HCT116 (cell line): ENCODE data around the gene SLC50A1. TPM values are rescaled to one million over a fixed set of nuclear protein-coding genes. Genes with fewer than 3 reads are reported as not detected.

Experiments
- ATAC-seq: fragments of 200-7000 bp; cut with Tn5 transposase; 2 replicates; pipeline ENCODE4 v1.9.1; 2020; ENCODE audit warnings: mild to moderate bottlenecking, moderate library complexity
- BruUV-seq: library from RNA; stranded (reverse); fragments of 400-500 nt; replicated peaks from 2 replicates; lab custom pipeline; 2021; lab: Mats Ljungman, UMichigan
- CTCF ChIA-PET: fragments of 300-600 bp; sonication (Branson Sonifier 250); formaldehyde crosslinking; loops from one replicate; lab custom pipeline; 2021; ENCODE audit warnings: antibody characterized with exemption; lab: Charles Lee
- POLR2A ChIA-PET: fragments of 300-600, 350-600 bp; sonication (Branson Sonifier 250); formaldehyde crosslinking; loops from one replicate; lab custom pipeline; 2021; ENCODE audit warnings: antibody characterized with exemption; lab: Charles Lee
- RAD21 ChIA-PET, 2 experiments: fragments of 300-600 bp; sonication (Branson Sonifier 250); formaldehyde crosslinking; loops; one replicate each; lab custom pipeline; 2023; ENCODE audit warnings: low total read pairs in 2 of 2; ENCODE audit not compliant: uncharacterized antibody in 2 of 2, unreplicated experiment in 2 of 2, low non-redundant PET in 1 of 2; lab: Charles Lee
- DNase-seq: peaks from one replicate; pipeline ENCODE4 v3.0.0-alpha.2; 2010; ENCODE audit warnings: low read depth, low spot score
- H2AFZ ChIP-seq: fragments of 200-600 bp; shearing (Covaris generic), sonication (generic); 2 replicates; pipeline ENCODE4 v1.6.1; 2017; ENCODE audit warnings: low read depth, mixed run types, mixed read lengths, antibody characterized with exemption, low read length; ENCODE audit not compliant: poor library complexity, severe bottlenecking
- H3K27ac ChIP-seq: 2 replicates; pipeline ENCODE4 v1.5.1; 2012; ENCODE audit warnings: low read depth, low read length
- H3K27me3 ChIP-seq: fragments of 200-600 bp; sonication (generic); 2 replicates; pipeline ENCODE4 v1.6.1; 2016; ENCODE audit warnings: mixed run types, low read length, mixed read lengths; ENCODE audit not compliant: insufficient read depth
- H3K36me3 ChIP-seq, 2 experiments: fragments of 200-500 bp in 1 of 2; fragments of 200-600 bp in 1 of 2; sonication (Bioruptor generic) in 1 of 2; sonication (generic) in 1 of 2; 2 replicates each; pipeline versions ENCODE4 v1.5.1 to v1.6.1; 2014 to 2016; ENCODE audit warnings: low read length in 2 of 2, inconsistent platforms in 1 of 2, mixed read lengths in 1 of 2, mixed run types in 1 of 2; ENCODE audit not compliant: insufficient read depth in 2 of 2, control insufficient read depth in 1 of 2
- H3K4me1 ChIP-seq, 2 experiments: fragments of 200-600 bp in 1 of 2; sonication (generic) in 1 of 2; 2 replicates each; pipeline versions ENCODE4 v1.5.1 to v1.6.1; 2012 to 2017; ENCODE audit warnings: low read length in 2 of 2, inconsistent platforms in 1 of 2, mild to moderate bottlenecking in 1 of 2, mixed read lengths in 1 of 2, mixed run types in 1 of 2, moderate library complexity in 1 of 2; ENCODE audit not compliant: insufficient read depth in 2 of 2, control insufficient read depth in 1 of 2
- H3K4me2 ChIP-seq: fragments of 200-600 bp; sonication (generic); 2 replicates; pipeline ENCODE4 v1.6.1; 2017; ENCODE audit warnings: mixed run types, low read length, mixed read lengths
- H3K4me3 ChIP-seq, 2 experiments: fragments of 200-600 bp in 1 of 2; sonication (generic) in 1 of 2; replicated peaks in 1 of 2; 2 replicates each; pipeline ENCODE4 v1.5.1; 2011 to 2016; ENCODE audit warnings: low read length in 2 of 2, control low read depth in 1 of 2, low read depth in 1 of 2, mild to moderate bottlenecking in 1 of 2, mixed read lengths in 1 of 2, mixed run types in 1 of 2
- H3K79me2 ChIP-seq: fragments of 200-600 bp; sonication (generic); 2 replicates; pipeline ENCODE4 v1.6.1; 2017; ENCODE audit warnings: mild to moderate bottlenecking, mixed run types, low read length, moderate library complexity, mixed read lengths; ENCODE audit not compliant: insufficient read depth
- H3K9ac ChIP-seq: fragments of 200-600 bp; sonication (generic); 2 replicates; pipeline ENCODE4 v1.6.1; 2016; ENCODE audit warnings: low read length, mixed read lengths
- H3K9me2 ChIP-seq: fragments of 200-600 bp; sonication (generic), shearing (Covaris generic); 2 replicates; pipeline ENCODE4 v1.6.1; 2017; ENCODE audit warnings: mixed run types, mild to moderate bottlenecking, moderate library complexity; ENCODE audit not compliant: insufficient read depth
- H3K9me3 ChIP-seq, 2 experiments: fragments of 200-500 bp in 1 of 2; fragments of 200-600 bp in 1 of 2; sonication (Bioruptor generic) in 1 of 2; sonication (generic) in 1 of 2; 2 replicates each; pipeline ENCODE4 v1.6.1; 2014 to 2017; ENCODE audit warnings: low read length in 2 of 2, mixed read lengths in 2 of 2, inconsistent platforms in 1 of 2, low read depth in 1 of 2, mild to moderate bottlenecking in 1 of 2, mixed run types in 1 of 2, moderate library complexity in 1 of 2; ENCODE audit not compliant: control insufficient read depth in 1 of 2, insufficient read depth in 1 of 2
- H4K20me1 ChIP-seq: fragments of 200-600 bp; sonication (generic), shearing (Covaris generic); 2 replicates; pipeline ENCODE4 v1.6.1; 2017; ENCODE audit warnings: mixed run types, mild to moderate bottlenecking, moderate library complexity; ENCODE audit not compliant: insufficient read depth
- CTCF ChIP-seq, 3 experiments: fragments of 200-600 bp in 1 of 3; sonication (generic) in 1 of 3; IDR thresholded peaks in 2 of 3; conservative IDR thresholded peaks in 1 of 3; 2 replicates each; pipeline ENCODE4 v1.5.1; 2012 to 2017; ENCODE audit warnings: low read depth in 2 of 3, low read length in 2 of 3, antibody characterized with exemption in 1 of 3, borderline replicate concordance in 1 of 3, control low read depth in 1 of 3, mild to moderate bottlenecking in 1 of 3, mixed read lengths in 1 of 3, mixed run types in 1 of 3, moderate library complexity in 1 of 3; ENCODE audit not compliant: insufficient read depth in 1 of 3
- ELF1 ChIP-seq: IDR thresholded peaks from 2 replicates; pipeline ENCODE4 v1.6.1; 2012; ENCODE audit warnings: low read depth, borderline replicate concordance
- JUND ChIP-seq: IDR thresholded peaks from 2 replicates; pipeline ENCODE4 v1.6.1; 2012
- YY1 ChIP-seq: IDR thresholded peaks from 2 replicates; pipeline ENCODE4 v1.6.1; 2011; ENCODE audit warnings: low read length, low read depth, moderate library complexity, mild to moderate bottlenecking; ENCODE audit not compliant: insufficient replicate concordance; ENCODE audit errors: extremely low read depth
- intact Hi-C: fragments of 100-400 bp; cut with micrococcal nuclease; formaldehyde crosslinking; loops from 2 replicates; pipeline ENCODE4 v1.10.0; 2022
- total RNA-seq: library from RNA; stranded (reverse); gene quantifications from one replicate; pipeline ENCODE4 v1.2.1, GENCODE V29; 2021; ENCODE audit not compliant: unreplicated experiment

The SLC50A1 gene
- total RNA-seq, 1 experiment from 2014 or later: 49.9 TPM

GRCh38 chr1:155179112-155180031, 43.7 kb downstream of the SLC50A1 start:
- Histone ChIP-seq H3K9me3 (no peaks in the 10 kb centered on the region), H3K79me2 (no peaks in the 10 kb centered on the region), H3K4me2 (no peak overlapping the region), H3K4me1 (peaks cover 0 to 23% of the 10 kb centered on the region in 2 experiments; a peak in 2 of 4 replicates), H3K9ac (no peak overlapping the region), H4K20me1 (no peaks in the 10 kb centered on the region), H3K9me2 (no peaks in the 10 kb centered on the region), H3K36me3 (no peaks in the 10 kb centered on the region; a peak in 1 of 4 replicates), H2AFZ (no peak overlapping the region), H3K27ac (no peak overlapping the region), H3K27me3 (no peaks in the 10 kb centered on the region), H3K4me3 (no peak overlapping the region)
- POLR2A ChIA-PET: no interaction called here
- ATAC-seq (no peak), DNase-seq (no peak)
- CTCF ChIA-PET: no interaction called here
- TF ChIP-seq CTCF (IDR thresholded peaks at IDR 0.05 in 2 of 3, conservative IDR thresholded peaks at IDR 0.05 in 1 of 3; ENCODE audit: borderline replicate concordance in 1 of 3, insufficient read depth in 1 of 3, low read depth in 2 of 3, low read length in 2 of 3): no peak
- no peak for TF ChIP-seq JUND
- no peak for TF ChIP-seq YY1
- TF ChIP-seq ELF1: no peak
- intact Hi-C loops: loop anchor here (10.0 kb wide), 1 partner anchor 145 kb away; the partner anchor contains the start of gene RUSC1
- RAD21 ChIA-PET: no interaction called here
- no TSS peak for BruUV-seq
